HFFc6 (cell line): ENCODE data around the gene SBF2. TPM values are rescaled to one million over a fixed set of nuclear protein-coding genes. Genes with fewer than 3 reads are reported as not detected.

ENCODE experiments used
- DNase-seq: peaks from one replicate; pipeline ENCODE4 v3.0.0-alpha.2; 2018
- H3K27ac Mint-ChIP-seq: 2 replicates; pipeline ENCODE4 v1.8.0; 2020; ENCODE audit warnings: mild to moderate bottlenecking, mixed read lengths
- H3K27me3 Mint-ChIP-seq: 2 replicates; pipeline ENCODE4 v1.8.0; 2021; ENCODE audit warnings: mild to moderate bottlenecking, moderate library complexity, mixed read lengths; ENCODE audit not compliant: insufficient read depth
- H3K36me3 Mint-ChIP-seq: 2 replicates; pipeline ENCODE4 v1.8.0; 2021; ENCODE audit warnings: low read depth, mixed read lengths
- H3K4me1 Mint-ChIP-seq: 2 replicates; pipeline ENCODE4 v1.8.0; 2020; ENCODE audit warnings: low read depth, mixed read lengths
- H3K4me3 Mint-ChIP-seq: 2 replicates; pipeline ENCODE4 v1.8.0; 2020; ENCODE audit warnings: mild to moderate bottlenecking, moderate library complexity, mixed read lengths
- H3K9me3 Mint-ChIP-seq: 2 replicates; pipeline ENCODE4 v1.8.0; 2020; ENCODE audit warnings: mild to moderate bottlenecking, mixed read lengths
- CTCF ChIP-seq: fragments of 200-600 bp; sonication (generic); IDR thresholded peaks from 2 replicates; pipeline ENCODE4 v1.5.0; 2021; ENCODE audit warnings: antibody characterized with exemption, mild to moderate bottlenecking
- total RNA-seq, 6 experiments: library from RNA; stranded (reverse); fragmentation: NEBNext Ultra II Directional; extraction: Animal tissue kit (Norgen Biotek cat#: 25700); gene quantifications; 2 replicates in 1 of 6; 3 replicates in 5 of 6; pipeline ENCODE4 v1.2.3, GENCODE V29; 2021

The SBF2 gene
- total RNA-seq, 6 experiments from 2014 or later: 25.2 to 36.0 (median 30.7) TPM

GRCh38 chr11:10109806-10110205 lies 184.2 kb downstream of the SBF2 start:
- H3K27me3 Mint-ChIP-seq: peaks cover 2% of the 10 kb centered on the region
- H3K9me3 Mint-ChIP-seq: no peaks in the 10 kb centered on the region
- peak; percentile 31 for DNase-seq
- TF ChIP-seq CTCF: no peak
- peaks cover 51% of the 10 kb centered on the region for H3K4me1 Mint-ChIP-seq
- H3K27ac Mint-ChIP-seq: no peak overlapping the region; the same call in 1 of the 2 replicates
- peak overlapping the region; percentile 49 for H3K4me3 Mint-ChIP-seq
- H3K36me3 Mint-ChIP-seq: peaks cover 5% of the 10 kb centered on the region

- Mint-ChIP-seq H3K27ac (no peak overlapping the region; the same call in 1 of the 2 replicates), H3K4me3 (peak overlapping the region; percentile 49; the same call in 1 of the 2 replicates), H3K27me3 (peaks cover 3% of the 10 kb centered on the region), H3K36me3 (peaks cover 5% of the 10 kb centered on the region), H3K9me3 (no peaks in the 10 kb centered on the region), H3K4me1 (peaks cover 44% of the 10 kb centered on the region)
- DNase-seq: no peak
- TF ChIP-seq CTCF: no peak
Observed at GRCh38 chr11:10108915-10109680, 184.9 kb downstream of the SBF2 start.

- no peak overlapping the region for H3K27ac Mint-ChIP-seq
- peaks cover 42% of the 10 kb centered on the region for H3K4me1 Mint-ChIP-seq
- no peaks in the 10 kb centered on the region for H3K9me3 Mint-ChIP-seq
- peaks cover 3% of the 10 kb centered on the region for H3K27me3 Mint-ChIP-seq
- no peak for DNase-seq
- TF ChIP-seq CTCF: no peak
- H3K4me3 Mint-ChIP-seq: no peak overlapping the region
- H3K36me3 Mint-ChIP-seq: peaks cover 4% of the 10 kb centered on the region
Observed at GRCh38 chr11:10107497-10107896, 186.5 kb downstream of the SBF2 start.

DNA sequence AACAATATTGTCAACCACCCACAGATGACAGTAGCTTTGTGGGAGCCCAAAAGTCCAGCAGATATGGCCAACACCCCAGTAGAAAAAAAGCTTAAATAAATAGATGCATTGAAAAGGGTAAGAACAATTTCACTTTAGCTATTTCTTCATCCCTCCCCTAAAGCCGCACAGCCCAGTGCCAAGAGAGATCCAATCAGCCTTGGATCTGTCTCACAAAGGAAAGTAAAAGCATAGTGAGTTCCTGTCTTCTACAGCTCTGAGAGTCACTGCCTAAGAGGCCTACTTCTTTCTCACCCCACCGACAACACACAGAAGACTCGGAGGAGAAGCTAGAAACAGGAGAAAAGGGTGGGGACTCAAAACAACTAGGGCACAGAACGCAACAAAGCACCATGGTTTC lies 196.4 kb downstream of the SBF2 start:
- no peak overlapping the region for H3K27ac Mint-ChIP-seq
- no peaks in the 10 kb centered on the region for H3K27me3 Mint-ChIP-seq
- H3K9me3 Mint-ChIP-seq: peaks cover 10% of the 10 kb centered on the region; the same call in 1 of the 2 replicates
- no peak for TF ChIP-seq CTCF
- peaks cover 35% of the 10 kb centered on the region for H3K36me3 Mint-ChIP-seq
- H3K4me1 Mint-ChIP-seq: peaks cover 9% of the 10 kb centered on the region
- DNase-seq: no peak
- no peak overlapping the region for H3K4me3 Mint-ChIP-seq

GRCh38 chr11:10096987-10097386 lies 197.0 kb downstream of the SBF2 start:
- peaks cover 35% of the 10 kb centered on the region for H3K36me3 Mint-ChIP-seq
- no peak overlapping the region for H3K27ac Mint-ChIP-seq

More at GRCh38 chr11:10096987-10097386, 197.0 kb downstream of the SBF2 start:
- no peak for TF ChIP-seq CTCF
- H3K4me3 Mint-ChIP-seq: no peak overlapping the region
- H3K9me3 Mint-ChIP-seq: peaks cover 10% of the 10 kb centered on the region; the same call in 1 of the 2 replicates
- H3K4me1 Mint-ChIP-seq: peaks cover 9% of the 10 kb centered on the region
- DNase-seq: no peak
- no peaks in the 10 kb centered on the region for H3K27me3 Mint-ChIP-seq
